ENCODE measurements around the gene ERMP1. TPM values are rescaled to one million over a fixed set of nuclear protein-coding genes. Genes with fewer than 3 reads are reported as not detected.
"Not testable (repeated sequence)": the region's sequence is repeated elsewhere in the genome, so short reads cannot be mapped to it uniquely, and the experiment has no call there.

ERMP1 gene
- 10 to 100 TPM in 3 of 10 donors, 1 to 10 TPM in 7; 6.6 to 12.6 (median 8.8) TPM for polyA plus RNA-seq (ENCODE audit: insufficient read length in 10 of 10)
- long read RNA-seq, donor 1, full-length matches to known transcripts = 1 of 1 reads
- long read RNA-seq, donor 1, partial matches to known transcripts = 0 of 1 reads
- long read RNA-seq, donor 1, other reads (novel, unspliced or antisense) = 0 of 1 reads
- long read RNA-seq, donor 2, full-length matches to known transcripts = 1 of 1 reads
- long read RNA-seq, donor 2, partial matches to known transcripts = 0 of 1 reads
- long read RNA-seq, donor 2, other reads (novel, unspliced or antisense) = 0 of 1 reads
- long read RNA-seq, donor 3 = 0 reads
- long read RNA-seq, donor 4, full-length matches to known transcripts = 1 of 1 reads
- long read RNA-seq, donor 4, partial matches to known transcripts = 0 of 1 reads
- long read RNA-seq, donor 4, other reads (novel, unspliced or antisense) = 0 of 1 reads
- long read RNA-seq, donor 5, full-length matches to known transcripts = 1 of 1 reads
- long read RNA-seq, donor 5, partial matches to known transcripts = 0 of 1 reads
- long read RNA-seq, donor 5, other reads (novel, unspliced or antisense) = 0 of 1 reads
- long read RNA-seq, donor 6, full-length matches to known transcripts = 1 of 1 reads
- long read RNA-seq, donor 6, partial matches to known transcripts = 0 of 1 reads
- long read RNA-seq, donor 6, other reads (novel, unspliced or antisense) = 0 of 1 reads
- long read RNA-seq, donor 7 = 0 reads
- long read RNA-seq, donor 8 = 0 reads
- long read RNA-seq, donor 9, full-length matches to known transcripts = 1 of 1 reads
- long read RNA-seq, donor 9, partial matches to known transcripts = 0 of 1 reads
- long read RNA-seq, donor 9, other reads (novel, unspliced or antisense) = 0 of 1 reads

GRCh38 chr9:5832538-5833529 lies at the start of gene ERMP1:
ERMP1 (minus strand) TSS chr9:5833117; CDS start chr9:5833027, 90 bp downstream.
- peak; percentile 85 to 96 (median 92) for DNase-seq

GRCh38 chr9:5882244-5883012 lies 49.5 kb upstream of the ERMP1 start:
- DNase-seq = not testable (repeated sequence)

- DNase-seq = peak in 1 of 3 donors; percentile 64
These were observed 46.7 kb upstream of the ERMP1 start for GRCh38 chr9:5879419-5880181.

- no peak for DNase-seq
These were observed 43.8 kb upstream of the ERMP1 start for GRCh38 chr9:5876711-5877110.

GRCh38 chr9:5876026-5876425 lies 43.1 kb upstream of the ERMP1 start:
- no peak for DNase-seq

GRCh38 chr9:5874048-5874447 lies 41.1 kb upstream of the ERMP1 start:
- DNase-seq = no peak

- DNase-seq = no peak
These were observed 40.5 kb upstream of the ERMP1 start for GRCh38 chr9:5873439-5873838.

- DNase-seq = no peak
These were observed 39.6 kb upstream of the ERMP1 start for GRCh38 chr9:5872511-5872910.

GRCh38 chr9:5871785-5872184 lies 38.9 kb upstream of the ERMP1 start:
- no peak for DNase-seq

GRCh38 chr9:5870691-5871090 lies 37.8 kb upstream of the ERMP1 start:
- no peak for DNase-seq

GRCh38 chr9:5870020-5870339 lies 37.1 kb upstream of the ERMP1 start:
- no peak for DNase-seq

GRCh38 chr9:5869315-5870019 lies 36.5 kb upstream of the ERMP1 start:
- DNase-seq = no peak

GRCh38 chr9:5868235-5868634 lies 35.3 kb upstream of the ERMP1 start:
- DNase-seq = no peak

GRCh38 chr9:5866685-5867084 lies 33.8 kb upstream of the ERMP1 start:
- DNase-seq = no peak

GRCh38 chr9:5866272-5866671 lies 33.4 kb upstream of the ERMP1 start:
- no peak for DNase-seq

- DNase-seq = no peak
These were observed 31.5 kb upstream of the ERMP1 start for GRCh38 chr9:5864446-5864845.

GRCh38 chr9:5863092-5863746 lies 30.3 kb upstream of the ERMP1 start:
- no peak for DNase-seq

- DNase-seq = no peak
These were observed 25.9 kb upstream of the ERMP1 start for GRCh38 chr9:5858833-5859232.

- DNase-seq = no peak
These were observed 25.0 kb upstream of the ERMP1 start for GRCh38 chr9:5857928-5858327.

All from muscle of back (tissue), 13 donors.